HUES6 (cell line): ENCODE data around the gene CLEC18A.
"Not testable (repeated sequence)": the region's sequence is repeated elsewhere in the genome, so short reads cannot be mapped to it uniquely, and the experiment has no call there.

Experiments used
- H3K27ac ChIP-seq: 2 replicates; pipeline ENCODE4 v1.7.0; 2013; ENCODE audit warnings: low read depth, mild to moderate bottlenecking, low read length, inconsistent platforms
- H3K27me3 ChIP-seq: 2 replicates; pipeline ENCODE4 v1.6.1; 2013; ENCODE audit warnings: low read length; ENCODE audit not compliant: control insufficient read depth, insufficient read depth
- H3K36me3 ChIP-seq: 2 replicates; pipeline ENCODE4 v1.6.1; 2013; ENCODE audit warnings: low read length; ENCODE audit not compliant: control insufficient read depth, insufficient read depth
- H3K4me1 ChIP-seq: 2 replicates; pipeline ENCODE4 v1.6.1; 2013; ENCODE audit warnings: low read length; ENCODE audit not compliant: control insufficient read depth, insufficient read depth
- H3K4me3 ChIP-seq: 2 replicates; pipeline ENCODE4 v1.5.1; 2013; ENCODE audit warnings: low read depth, low read length
- H3K9ac ChIP-seq: one replicate; pipeline ENCODE4 v1.6.1; 2013; ENCODE audit warnings: mild to moderate bottlenecking, low read length
- H3K9me3 ChIP-seq: 2 replicates; pipeline ENCODE4 v1.6.1; 2013; ENCODE audit warnings: low read depth, low read length; ENCODE audit not compliant: control insufficient read depth, insufficient read depth

The CLEC18A gene

GRCh38 chr16:69997956-69998355 lies 46.8 kb downstream of the CLEC18A start:
- not testable (repeated sequence) for H3K27ac ChIP-seq, H3K9ac ChIP-seq, H3K4me1 ChIP-seq, H3K36me3 ChIP-seq, H3K9me3 ChIP-seq, H3K27me3 ChIP-seq, H3K4me3 ChIP-seq

DNA sequence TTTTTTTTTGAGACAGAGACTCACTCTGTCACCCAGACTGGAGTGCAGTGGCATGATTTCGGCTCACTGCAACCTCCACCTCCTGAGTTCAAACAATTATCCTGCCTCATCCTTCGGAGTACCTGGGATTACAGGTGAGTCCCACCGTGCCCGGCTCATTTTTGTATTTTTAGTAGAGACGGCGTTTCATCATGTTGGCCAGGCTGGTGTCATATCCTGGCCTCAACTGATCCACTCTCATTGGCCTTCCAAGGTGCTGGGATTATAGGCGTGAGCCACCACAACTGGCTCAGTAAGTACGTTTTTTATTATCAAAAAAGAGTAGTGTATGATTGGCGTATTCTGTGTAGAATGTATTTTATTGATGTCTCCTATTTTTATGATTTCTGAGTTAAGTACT lies 48.7 kb downstream of the CLEC18A start:
- not testable (repeated sequence) for H3K4me3 ChIP-seq, H3K36me3 ChIP-seq, H3K27ac ChIP-seq, H3K4me1 ChIP-seq, H3K9ac ChIP-seq, H3K27me3 ChIP-seq, H3K9me3 ChIP-seq

DNA sequence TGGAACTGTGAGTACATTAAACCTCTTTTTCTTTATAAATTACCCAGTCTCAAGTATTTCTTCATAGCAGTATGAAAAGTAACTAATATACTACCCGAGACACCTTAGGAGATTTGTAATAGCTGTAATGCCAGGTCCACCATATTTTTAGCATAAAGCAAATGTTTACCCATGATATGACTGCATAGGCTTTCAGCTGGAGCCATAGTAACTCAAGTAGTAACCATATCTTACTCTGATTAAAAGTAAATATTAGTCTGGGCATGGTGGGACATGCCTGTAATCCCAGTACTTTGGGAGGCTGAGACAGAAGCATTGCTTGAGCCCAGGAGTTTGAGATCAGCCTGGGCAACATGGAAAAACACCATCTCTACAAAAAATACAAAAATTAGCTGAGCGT lies 52.4 kb downstream of the CLEC18A start:
- not testable (repeated sequence) for H3K4me1 ChIP-seq, H3K9ac ChIP-seq, H3K27me3 ChIP-seq, H3K36me3 ChIP-seq, H3K9me3 ChIP-seq, H3K27ac ChIP-seq, H3K4me3 ChIP-seq

DNA sequence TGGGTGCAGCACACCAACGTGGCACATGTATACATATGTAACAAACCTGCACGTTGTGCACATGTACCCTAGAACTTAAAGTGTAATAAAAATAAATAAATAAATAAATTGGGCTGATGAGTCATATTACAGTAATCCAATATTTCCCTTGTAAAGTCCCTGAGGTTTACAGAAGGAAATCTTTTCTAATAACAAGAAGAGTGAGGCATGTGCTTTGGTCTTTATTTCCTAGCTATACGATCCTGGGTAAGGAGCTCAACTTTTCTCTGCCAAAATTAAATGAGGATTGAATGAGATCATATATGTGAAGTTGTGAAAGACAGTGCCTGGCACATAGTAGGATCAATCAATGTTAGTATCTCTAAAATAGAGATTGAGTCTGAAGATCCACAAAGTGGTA lies 57.5 kb downstream of the CLEC18A start:
- H3K4me3 ChIP-seq, H3K4me1 ChIP-seq, H3K27ac ChIP-seq, H3K9me3 ChIP-seq, H3K36me3 ChIP-seq, H3K9ac ChIP-seq, H3K27me3 ChIP-seq: not testable (repeated sequence)

DNA sequence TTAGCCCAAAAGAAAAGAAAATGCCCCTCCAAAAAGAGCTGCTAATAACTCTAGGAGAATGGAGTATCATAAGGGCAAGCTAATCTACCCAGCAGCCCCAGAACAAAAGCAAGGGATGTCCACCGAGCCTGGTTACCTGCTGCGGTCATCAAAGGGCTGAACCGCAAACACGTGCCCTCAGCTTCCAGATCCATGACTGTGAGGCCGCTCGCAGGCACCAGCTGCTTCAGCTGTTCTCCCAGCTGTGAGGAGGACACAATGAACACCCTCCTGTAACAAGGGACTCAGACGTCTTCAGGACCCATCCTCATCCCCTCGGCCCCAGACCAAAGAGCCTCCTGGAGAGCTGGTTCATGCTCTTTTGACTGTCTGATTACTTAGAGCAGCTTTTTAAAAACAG lies 59.5 kb downstream of the CLEC18A start:
- not testable (repeated sequence) for H3K4me1 ChIP-seq, H3K9me3 ChIP-seq, H3K4me3 ChIP-seq, H3K36me3 ChIP-seq, H3K27ac ChIP-seq, H3K27me3 ChIP-seq, H3K9ac ChIP-seq

GRCh38 chr16:70011120-70011519 lies 60.0 kb downstream of the CLEC18A start:
- not testable (repeated sequence) for H3K9me3 ChIP-seq, H3K36me3 ChIP-seq, H3K4me3 ChIP-seq, H3K9ac ChIP-seq, H3K27me3 ChIP-seq, H3K4me1 ChIP-seq, H3K27ac ChIP-seq

DNA sequence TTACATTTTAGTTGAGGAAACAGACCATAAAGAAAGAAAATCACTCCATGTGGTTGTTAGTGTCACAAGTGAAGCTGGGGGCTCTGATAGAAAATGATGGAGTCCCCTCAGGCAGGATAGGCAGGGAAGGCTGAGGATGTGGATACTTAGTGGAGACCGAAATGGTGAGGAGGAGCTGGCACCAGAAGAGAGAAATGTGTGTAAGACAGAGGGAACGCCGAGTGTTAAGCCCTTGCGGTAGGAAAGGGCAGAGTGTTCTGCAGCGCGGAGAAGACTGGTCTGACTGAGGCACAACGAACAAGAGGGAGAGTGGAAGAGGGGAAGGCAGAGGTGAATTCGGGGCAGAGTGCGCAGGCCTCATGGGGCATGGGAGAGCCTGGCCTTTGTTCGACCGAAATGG lies 61.2 kb downstream of the CLEC18A start:
- peaks cover 15% of the 10 kb centered on the region for H3K36me3 ChIP-seq
- not testable (repeated sequence) for H3K9ac ChIP-seq, H3K27ac ChIP-seq, H3K4me1 ChIP-seq, H3K4me3 ChIP-seq, H3K9me3 ChIP-seq, H3K27me3 ChIP-seq

- H3K27ac ChIP-seq, H3K4me3 ChIP-seq, H3K4me1 ChIP-seq, H3K9me3 ChIP-seq, H3K9ac ChIP-seq, H3K27me3 ChIP-seq: not testable (repeated sequence)
- peaks cover 19% of the 10 kb centered on the region for H3K36me3 ChIP-seq
Measured at GRCh38 chr16:70012951-70013350, 61.8 kb downstream of the CLEC18A start.
